Purkinje cell (primary cell): ENCODE results near the gene NDOR1. TPM values are rescaled to one million over a fixed set of nuclear protein-coding genes. Genes with fewer than 3 reads are reported as not detected.

ENCODE experiments used
- polyA plus RNA-seq: library from polyadenylated mRNA; unstranded; fragments of >200 nt; fragmentation: Nextera tagmentation; gene quantifications from 2 replicates; pipeline ENCODE4 v1.2.1, GENCODE V29; 2014

Gene NDOR1
- 0.10 and 0.11 TPM in 2 replicates for polyA plus RNA-seq

GRCh38 chr9:137205126-137206069 lies at the start of gene NDOR1, which contains the start of gene TMEM203:
Gene NDOR1, plus strand, starts transcription at chr9:137205700. Its CDS starts 78 bp downstream, at chr9:137205778.
Gene TMEM203, minus strand, starts transcription at chr9:137205648. Its CDS starts 234 bp downstream, at chr9:137205414.

GRCh38 chr9:137169896-137170358 lies 35.6 kb upstream of the NDOR1 start, which contains the start of gene LRRC26:
Gene LRRC26, minus strand, starts transcription at chr9:137170051. Its CDS starts 108 bp downstream, at chr9:137169943.

GRCh38 chr9:137188490-137189296 lies 16.8 kb upstream of the NDOR1 start, which contains the start of the genes ANAPC2 and SSNA1:
Gene ANAPC2, minus strand, starts transcription at chr9:137188560. Its CDS starts 28 bp downstream, at chr9:137188532.
Gene SSNA1, plus strand, starts transcription at chr9:137188676. Its CDS starts 51 bp downstream, at chr9:137188727.

GRCh38 chr9:137200311-137201204 lies 4.9 kb upstream of the NDOR1 start, which contains the start of gene TPRN:
Gene TPRN, minus strand, starts transcription at chr9:137200741. Its CDS starts 30 bp downstream, at chr9:137200711.

GRCh38 chr9:137222190-137223077 lies 16.9 kb downstream of the NDOR1 start, which contains the start of gene RNF208:
Gene RNF208, minus strand, starts transcription at chr9:137222240. Its CDS starts 1,028 bp downstream, at chr9:137221212.

GRCh38 chr9:137224830-137225694 lies 19.6 kb downstream of the NDOR1 start, which contains the start of gene CYSRT1:
Gene CYSRT1, plus strand, starts transcription at chr9:137225174. Its CDS starts 448 bp downstream, at chr9:137225622.

GRCh38 chr9:137227054-137227852 lies 21.8 kb downstream of the NDOR1 start, which contains the start of gene RNF224:
Gene RNF224, plus strand, starts transcription at chr9:137227502. Its CDS starts 834 bp downstream, at chr9:137228336.

GRCh38 chr9:137230705-137231371 lies 25.3 kb downstream of the NDOR1 start, which contains the start of gene SLC34A3:
Gene SLC34A3, plus strand, starts transcription at chr9:137230901. Its CDS starts 802 bp downstream, at chr9:137231703.

GRCh38 chr9:137240841-137241489 lies 35.5 kb downstream of the NDOR1 start, which contains the start of gene TUBB4B:
Gene TUBB4B, plus strand, starts transcription at chr9:137241287. Its CDS starts 74 bp downstream, at chr9:137241361.

GRCh38 chr9:137251194-137251461 lies 45.6 kb downstream of the NDOR1 start, which contains the start of gene STPG3:
Gene STPG3, plus strand, starts transcription at chr9:137251286. Its CDS starts 1 bp downstream, at chr9:137251287.

GRCh38 chr9:137254624-137255447 lies 49.3 kb downstream of the NDOR1 start, which contains the start of gene NELFB:
Gene NELFB, plus strand, starts transcription at chr9:137255327.

Other genes starting within 250 kb of the NDOR1 start
- gene PTGDS, start 228.2 kb upstream of the NDOR1 start, polyA plus RNA-seq: 67.9 and 135 TPM in 2 replicates
- gene LCNL1, start 222.7 kb upstream of the NDOR1 start, polyA plus RNA-seq: not detected in 2 replicates
- gene PAXX, start 213.3 kb upstream of the NDOR1 start, polyA plus RNA-seq: 4.7 TPM in 2 replicates
- gene CLIC3, start 209.1 kb upstream of the NDOR1 start, polyA plus RNA-seq: not detected in 2 replicates
- gene ABCA2, start 177.5 kb upstream of the NDOR1 start, polyA plus RNA-seq: 0.60 and 0.74 TPM in 2 replicates
- not detected in 2 replicates for gene FUT7, start 173.6 kb upstream of the NDOR1 start, polyA plus RNA-seq
- gene NPDC1, start 159.5 kb upstream of the NDOR1 start, polyA plus RNA-seq: 10.3 and 19.0 TPM in 2 replicates
- gene ENTPD2, start 151.6 kb upstream of the NDOR1 start, polyA plus RNA-seq: not detected in 2 replicates
- gene SAPCD2, start 135.1 kb upstream of the NDOR1 start, polyA plus RNA-seq: 0.24 TPM in 1 of 2 replicates, not detected in the other
- gene UAP1L1, start 128.2 kb upstream of the NDOR1 start, polyA plus RNA-seq: not detected in 2 replicates
- gene MAN1B1, start 118.7 kb upstream of the NDOR1 start, polyA plus RNA-seq: 5.7 and 15.4 TPM in 2 replicates
- 9.9 and 22.2 TPM in 2 replicates for gene DPP7, start 91.0 kb upstream of the NDOR1 start, polyA plus RNA-seq
- gene GRIN1, start 66.5 kb upstream of the NDOR1 start, polyA plus RNA-seq: 21.4 and 26.3 TPM in 2 replicates
- not detected in 2 replicates for gene LRRC26, start 35.6 kb upstream of the NDOR1 start, polyA plus RNA-seq
- gene TMEM210, start 33.6 kb upstream of the NDOR1 start, polyA plus RNA-seq: not detected in 2 replicates
- 0.71 TPM in 1 of 2 replicates, not detected in the other for gene ANAPC2, start 17.1 kb upstream of the NDOR1 start, polyA plus RNA-seq
- gene SSNA1, start 17.0 kb upstream of the NDOR1 start, polyA plus RNA-seq: 7.4 and 25.2 TPM in 2 replicates
- gene TPRN, start 5.0 kb upstream of the NDOR1 start, polyA plus RNA-seq: 0.44 and 0.99 TPM in 2 replicates
- gene TMEM203, start 52 bp upstream of the NDOR1 start, polyA plus RNA-seq: 21.0 and 30.3 TPM in 2 replicates
- gene RNF208, start 16.5 kb downstream of the NDOR1 start, polyA plus RNA-seq: 2.6 and 5.0 TPM in 2 replicates
- 0.26 TPM in 1 of 2 replicates, not detected in the other for gene CYSRT1, start 19.5 kb downstream of the NDOR1 start, polyA plus RNA-seq
- gene RNF224, start 21.8 kb downstream of the NDOR1 start, polyA plus RNA-seq: not detected in 2 replicates
- gene SLC34A3, start 25.2 kb downstream of the NDOR1 start, polyA plus RNA-seq: not detected in 2 replicates
- gene TUBB4B, start 35.6 kb downstream of the NDOR1 start, polyA plus RNA-seq: 94.6 and 103 TPM in 2 replicates
- gene STPG3, start 45.6 kb downstream of the NDOR1 start, polyA plus RNA-seq: not detected in 2 replicates
- gene NELFB, start 49.6 kb downstream of the NDOR1 start, polyA plus RNA-seq: 0.38 and 1.0 TPM in 2 replicates
- not detected in 2 replicates for gene TOR4A, start 72.0 kb downstream of the NDOR1 start, polyA plus RNA-seq
- gene NRARP, start 96.6 kb downstream of the NDOR1 start, polyA plus RNA-seq: not detected in 2 replicates
- 1.2 TPM in 1 of 2 replicates, not detected in the other for gene EXD3, start 217.5 kb downstream of the NDOR1 start, polyA plus RNA-seq
- not detected in 2 replicates for gene NOXA1, start 217.7 kb downstream of the NDOR1 start, polyA plus RNA-seq
- not detected in 2 replicates for gene ENTPD8, start 235.7 kb downstream of the NDOR1 start, polyA plus RNA-seq